GM12878 (cell line): ENCODE measurements around the gene STK17A. TPM values are rescaled to one million over a fixed set of nuclear protein-coding genes. Genes with fewer than 3 reads are reported as not detected.
"Not testable (repeated sequence)": the region's sequence is repeated elsewhere in the genome, so short reads cannot be mapped to it uniquely, and the experiment has no call there.

Experiments
- ATAC-seq: fragments of 200-7000 bp; cut with Tn5 transposase; 3 replicates; pipeline ENCODE4 v1.9.1; 2020; ENCODE audit warnings: mild to moderate bottlenecking, moderate library complexity
- BruUV-seq: library from RNA; stranded (reverse); fragments of 400-500 nt; replicated peaks from 2 replicates; lab custom pipeline; 2021; lab: Mats Ljungman, UMichigan
- CTCF ChIA-PET: fragments of 300-600 bp; sonication (Branson Sonifier 250); formaldehyde crosslinking; extraction: SDS; loops from one replicate; lab custom pipeline; 2021; ENCODE audit warnings: inconsistent platforms; lab: Yijun Ruan, JAX
- POLR2A ChIA-PET: fragments of 350-600 bp; formaldehyde crosslinking; extraction: SDS; loops from one replicate; lab custom pipeline; 2021; ENCODE audit warnings: inconsistent platforms; lab: Charles Lee
- RAD21 ChIA-PET: fragments of 300-600 bp; sonication (Branson Sonifier 250); formaldehyde crosslinking; loops from one replicate; lab custom pipeline; 2023; ENCODE audit warnings: antibody characterized with exemption; ENCODE audit not compliant: unreplicated experiment; lab: Charles Lee
- SMC1A ChIA-PET: fragments of 300-600 bp; sonication (Branson Sonifier 250); formaldehyde crosslinking; loops from one replicate; lab custom pipeline; 2023; ENCODE audit not compliant: unreplicated experiment, uncharacterized antibody; lab: Charles Lee
- DNase-seq: peaks from one replicate; pipeline ENCODE4 v3.0.0-alpha.2; 2011; ENCODE audit warnings: low read depth, low spot score
- FAIRE-seq: peaks from 3 replicates; lab custom pipeline; 2011; peaks lifted over from hg19 to GRCh38; lab: Jason Lieb, UNC
- H2AFZ ChIP-seq: 2 replicates; pipeline ENCODE4 v1.6.0; 2011; ENCODE audit warnings: low read depth, low read length, control low read depth; ENCODE audit not compliant: control insufficient read depth
- H3K27ac ChIP-seq: 2 replicates; pipeline ENCODE4 v1.5.1; 2011; ENCODE audit warnings: control low read depth; ENCODE audit not compliant: control insufficient read depth, insufficient read depth
- H3K27me3 ChIP-seq, 2 experiments: replicated peaks in 1 of 2; 2 replicates each; pipeline versions ENCODE4 v1.6.0 to v1.6.1; 2011; ENCODE audit warnings: low read length in 1 of 2; ENCODE audit not compliant: control insufficient read depth in 2 of 2, insufficient read depth in 2 of 2
- H3K36me3 ChIP-seq, 2 experiments: 2 replicates each; pipeline ENCODE4 v1.5.1; 2011; ENCODE audit warnings: low read length in 1 of 2; ENCODE audit not compliant: control insufficient read depth in 2 of 2, insufficient read depth in 2 of 2
- H3K4me1 ChIP-seq: 2 replicates; pipeline ENCODE4 v1.6.1; 2011; ENCODE audit warnings: mild to moderate bottlenecking, low read length, moderate library complexity, mixed read lengths; ENCODE audit not compliant: control insufficient read depth, insufficient read depth
- H3K4me2 ChIP-seq: 2 replicates; pipeline ENCODE4 v1.6.0; 2011; ENCODE audit warnings: control low read depth; ENCODE audit not compliant: control insufficient read depth, insufficient read depth
- H3K4me3 ChIP-seq: fragments of 200-600 bp; sonication (generic); 2 replicates; pipeline ENCODE4 v1.5.1; 2016
- H3K79me2 ChIP-seq: 2 replicates; pipeline ENCODE4 v1.6.0; 2011; ENCODE audit warnings: low read length; ENCODE audit not compliant: control insufficient read depth, insufficient read depth
- H3K9ac ChIP-seq: 2 replicates; pipeline ENCODE4 v1.8.0; 2011; ENCODE audit warnings: low read length, control low read depth, mixed read lengths; ENCODE audit not compliant: control insufficient read depth, insufficient read depth
- H3K9me3 ChIP-seq: replicated peaks from 3 replicates; pipeline ENCODE4 v1.5.1; 2011; ENCODE audit warnings: mild to moderate bottlenecking, low read length; ENCODE audit not compliant: control insufficient read depth, insufficient read depth
- H4K20me1 ChIP-seq: 2 replicates; pipeline ENCODE4 v1.6.0; 2011; ENCODE audit not compliant: control insufficient read depth, insufficient read depth
- FOS ChIP-seq: IDR thresholded peaks from 3 replicates; pipeline ENCODE4 v1.6.1; 2011; ENCODE audit warnings: borderline replicate concordance; ENCODE audit not compliant: insufficient read length; ENCODE audit errors: extremely low read depth
- WGBS: methylation state at CpG from one replicate; pipeline ENCODE4 v1.1.6; 2016; ENCODE audit warnings: low lambda C conversion rate; ENCODE audit not compliant: insufficient replicate concordance, insufficient coverage; ENCODE audit errors: missing lambda C conversion rate; 5-methylcytosine and 5-hydroxymethylcytosine counted together
- in situ Hi-C: fragments of 300-500 bp; cut with MboI; formaldehyde crosslinking; loops from 9 replicates; pipeline ENCODE4 v1.14.3; 2018; ENCODE audit warnings: mixed read lengths
- intact Hi-C: fragments of 100-400 bp; cut with micrococcal nuclease; formaldehyde crosslinking; loops from one replicate; pipeline ENCODE4 v1.14.2; 2022; ENCODE audit not compliant: unreplicated experiment
- polyA plus RNA-seq, 11 experiments: library from polyadenylated mRNA; depleted of rRNA in 4 of 11; unstranded in 6 of 11; stranded (reverse) in 5 of 11; fragments of >200 nt; fragmentation: Nextera tagmentation in 4 of 11; fragmentation: Illumina TruSeq in 1 of 11; extraction: Ambion mirVana in 4 of 11; extraction: Trizol in 1 of 11; gene quantifications; 1 replicate in 1 of 11; 2 replicates in 10 of 11; pipeline versions ENCODE4 v1.2.1 to v1.2.3, GENCODE V29; 2011 to 2016; ENCODE audit warnings: inconsistent platforms in 2 of 11, missing spikeins in 2 of 11, low read depth in 1 of 11
- total RNA-seq, 4 experiments: library from RNA; depleted of rRNA in 3 of 4; stranded (reverse); fragments of >200 nt in 3 of 4; fragmentation: Illumina TruSeq in 1 of 4; extraction: Trizol in 1 of 4; gene quantifications; 2 replicates each; pipeline versions ENCODE4 v1.2.1 to v1.2.3, GENCODE V29; 2013 to 2021
- TF ChIP-seq, protein P1 (sequence below): fragments of 450-650 bp; IDR thresholded peaks from 2 replicates; pipeline ENCODE4 v1.6.1; 2017; ENCODE audit warnings: low read depth, mild to moderate bottlenecking, moderate library complexity

Gene STK17A
- total and polyA plus RNA-seq, 10 of the 15 experiments (the other 5 are each of a cell fraction or from before 2014, with no cell fraction given): 18.5 to 91.6 (median 70.8) TPM

DNA sequence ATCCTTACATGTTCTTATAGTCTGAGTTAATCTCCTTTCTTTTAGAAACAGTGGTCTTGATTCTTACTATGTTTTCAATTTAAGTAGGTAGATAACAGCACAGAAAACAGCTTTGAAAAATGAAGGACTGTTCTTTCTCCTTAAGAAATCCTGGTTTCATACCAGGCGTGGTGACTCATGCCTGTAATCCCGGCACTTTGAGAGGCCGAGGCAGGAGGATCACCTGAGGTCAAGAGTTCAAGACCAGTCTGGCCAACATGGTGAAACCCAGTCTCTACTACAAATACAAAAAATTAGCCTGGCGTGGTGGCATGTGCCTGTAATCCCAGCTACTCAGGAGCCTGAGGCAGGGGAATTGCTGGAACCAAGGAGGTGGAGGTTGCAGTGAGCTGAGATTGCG, 13.5 kb downstream of the STK17A start:
- in situ Hi-C loops, DNase-seq, H3K27ac ChIP-seq, H3K27me3 ChIP-seq, FAIRE-seq, BruUV-seq, H3K9me3 ChIP-seq, intact Hi-C loops, H3K9ac ChIP-seq, ATAC-seq, H2AFZ ChIP-seq, H3K4me2 ChIP-seq, H3K4me3 ChIP-seq, H4K20me1 ChIP-seq: not testable (repeated sequence)
- Histone ChIP-seq H3K79me2 (peaks cover 90% of the 10 kb centered on the region), H3K4me1 (peaks cover 24% of the 10 kb centered on the region), H3K36me3 (peaks cover 9 to 25% of the 10 kb centered on the region in 2 experiments)
- SMC1A ChIA-PET: interaction anchor here (0.7 to 3.0 kb wide), 5 partner anchors 10 to 49 kb away, joined by 3 to 14 read pairs (median 7); partner anchors contain the start of gene STK17A
- RAD21 ChIA-PET: interaction anchor here (0.7 kb wide), 1 partner anchor 55 kb away, joined by 3 read pairs; no protein-coding TSS in a partner anchor
- POLR2A ChIA-PET: interaction anchor here (0.6 to 1.5 kb wide), 4 partner anchors 8 to 55 kb away, joined by 3 to 4 read pairs (median 4); no protein-coding TSS in a partner anchor
- CTCF ChIA-PET: interaction anchor here (1.2 to 3.0 kb wide), 3 partner anchors 14 to 242 kb away, joined by 4 to 15 read pairs (median 4); partner anchors contain the start of gene STK17A
- 77% methylated on average over 5 of the region's 5 CpGs for WGBS

- CTCF ChIA-PET: interaction anchor here (0.9 to 1.6 kb wide), 2 partner anchors 9 to 13 kb away, joined by 3 read pairs; no protein-coding TSS in a partner anchor
- peaks cover 4% of the 10 kb centered on the region for H3K4me1 ChIP-seq
Measured at GRCh38 chr7:43600056-43600455, 17.1 kb downstream of the STK17A start.

More at GRCh38 chr7:43600056-43600455, 17.1 kb downstream of the STK17A start:
- H3K9me3 ChIP-seq: peaks cover 9% of the 10 kb centered on the region; the same call in 2 of the 3 replicates
- no peaks in the 10 kb centered on the region for H3K27me3 ChIP-seq
- SMC1A ChIA-PET: interaction anchor here (0.6 to 1.1 kb wide), 3 partner anchors 12 to 19 kb away, joined by 3 read pairs; no protein-coding TSS in a partner anchor
- WGBS: 64% methylated on average over 3 of the region's 3 CpGs
- POLR2A ChIA-PET: no interaction called here
- peaks cover 90% of the 10 kb centered on the region for H3K79me2 ChIP-seq
- in situ Hi-C loops: no loop called here
- H3K4me3 ChIP-seq: no peak overlapping the region
- intact Hi-C loops: no loop called here
- H2AFZ ChIP-seq: no peak overlapping the region
- no peak overlapping the region for H3K4me2 ChIP-seq
- TF ChIP-seq FOS: no peak
- TF ChIP-seq, protein P1, sequence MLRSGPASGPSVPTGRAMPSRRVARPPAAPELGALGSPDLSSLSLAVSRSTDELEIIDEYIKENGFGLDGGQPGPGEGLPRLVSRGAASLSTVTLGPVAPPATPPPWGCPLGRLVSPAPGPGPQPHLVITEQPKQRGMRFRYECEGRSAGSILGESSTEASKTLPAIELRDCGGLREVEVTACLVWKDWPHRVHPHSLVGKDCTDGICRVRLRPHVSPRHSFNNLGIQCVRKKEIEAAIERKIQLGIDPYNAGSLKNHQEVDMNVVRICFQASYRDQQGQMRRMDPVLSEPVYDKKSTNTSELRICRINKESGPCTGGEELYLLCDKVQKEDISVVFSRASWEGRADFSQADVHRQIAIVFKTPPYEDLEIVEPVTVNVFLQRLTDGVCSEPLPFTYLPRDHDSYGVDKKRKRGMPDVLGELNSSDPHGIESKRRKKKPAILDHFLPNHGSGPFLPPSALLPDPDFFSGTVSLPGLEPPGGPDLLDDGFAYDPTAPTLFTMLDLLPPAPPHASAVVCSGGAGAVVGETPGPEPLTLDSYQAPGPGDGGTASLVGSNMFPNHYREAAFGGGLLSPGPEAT: peak; percentile 30; the same call in 1 of the 2 replicates
- RAD21 ChIA-PET: interaction anchor here (1.0 to 2.0 kb wide), 2 partner anchors 13 to 17 kb away, joined by 5 to 6 read pairs; partner anchors contain the start of gene STK17A
- no peak for FAIRE-seq
- peaks cover 10 to 44% of the 10 kb centered on the region in 2 experiments for H3K36me3 ChIP-seq
- ATAC-seq: peak; percentile 60
- no peak overlapping the region for H3K9ac ChIP-seq
- DNase-seq: no peak
- no TSS peak for BruUV-seq
- H3K27ac ChIP-seq: peak overlapping the region; percentile 6; the same call in 1 of the 2 replicates
- no peaks in the 10 kb centered on the region; the same call in 1 of the 2 replicates for H4K20me1 ChIP-seq
